Lower leg skin (tissue), 4 donors: ENCODE results near the gene ERGIC1. TPM values are rescaled to one million over a fixed set of nuclear protein-coding genes. Genes with fewer than 3 reads are reported as not detected.

Source experiments
- DNase-seq, 2 donors: peaks; one replicate each; pipeline ENCODE4 v3.0.0-alpha.2; 2019; ENCODE audit warnings: low spot score in 2 of 2
- H3K4me3 ChIP-seq: fragments of 200-600 bp; sonication (generic); 2 replicates; pipeline ENCODE4 v1.5.1; 2017; ENCODE audit warnings: mild to moderate bottlenecking, low read depth; ENCODE audit not compliant: poor library complexity, severe bottlenecking
- POLR2A ChIP-seq, 2 donors: fragments of 450-650 bp; IDR thresholded peaks; one replicate each; pipeline ENCODE4 v1.6.1; 2016 to 2017; ENCODE audit warnings: antibody characterized with exemption in 2 of 2, mild to moderate bottlenecking in 1 of 2, moderate library complexity in 1 of 2
- WGBS, 2 donors: methylation state at CpG; one replicate each; pipeline ENCODE4 v1.1.5; 2018; 5-methylcytosine and 5-hydroxymethylcytosine counted together
- intact Hi-C: fragments of 100-400 bp; cut with DNase I; formaldehyde crosslinking; loops from one replicate; pipeline ENCODE4 v1.15.0; 2023; ENCODE audit warnings: low total_unique reads
- total RNA-seq, 4 donors: library from RNA; depleted of rRNA; stranded (reverse); fragments of >200 nt; gene quantifications; one replicate each; pipeline ENCODE4 v1.1.0, GENCODE V29; 2016
- TF ChIP-seq, protein P1 (sequence below), 3 donors: fragments of 450-650 bp; IDR thresholded peaks; one replicate each; pipeline ENCODE4 v1.5.1; 2016; ENCODE audit warnings: antibody characterized with exemption in 3 of 3, mild to moderate bottlenecking in 3 of 3, moderate library complexity in 2 of 3

ERGIC1 gene
- total RNA-seq, 4 donors from 2014 or later: 62.9 to 114 (median 82.6) TPM

DNA sequence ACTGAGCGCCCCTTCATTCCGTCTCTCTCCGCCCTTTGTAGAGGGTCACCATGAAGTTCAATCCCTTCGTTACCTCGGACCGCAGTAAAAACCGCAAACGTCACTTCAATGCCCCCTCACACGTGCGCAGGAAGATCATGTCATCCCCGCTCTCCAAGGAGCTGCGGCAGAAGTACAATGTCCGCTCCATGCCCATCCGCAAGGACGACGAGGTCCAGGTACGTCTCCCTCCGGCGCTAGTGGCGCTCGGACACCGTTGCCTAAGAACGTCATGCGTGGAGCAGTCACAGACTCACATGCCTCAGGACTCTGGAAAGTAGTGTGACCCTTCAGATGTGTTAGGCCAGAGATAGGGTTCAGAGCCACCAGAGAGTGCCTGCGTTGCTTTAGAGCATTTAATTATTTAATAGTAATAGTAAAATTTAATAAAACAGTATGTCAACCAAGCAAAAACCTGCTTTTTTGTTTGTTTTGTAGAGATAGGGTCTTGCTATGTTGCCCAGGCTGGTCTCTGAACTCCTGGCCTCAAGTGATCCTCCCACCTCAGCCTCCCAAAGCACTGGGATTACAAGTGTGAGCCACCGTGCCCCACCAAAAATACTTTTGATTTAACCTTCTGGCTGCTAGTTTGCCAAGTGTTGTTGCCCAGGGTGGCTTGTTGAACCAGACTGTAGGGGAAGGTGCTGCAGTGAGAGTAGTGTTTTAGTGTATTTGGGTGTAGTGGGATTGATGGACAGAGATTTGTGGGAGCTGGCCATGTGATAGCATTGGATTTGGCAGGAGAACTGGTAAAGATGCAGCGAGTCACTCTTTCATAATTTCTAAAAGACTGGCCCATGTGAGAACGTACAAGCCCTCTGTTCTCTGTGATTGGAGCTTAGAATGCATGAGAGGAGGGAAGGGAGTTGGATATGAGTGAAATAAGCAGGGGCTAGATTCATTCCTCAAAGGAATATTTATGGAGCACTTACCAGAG is 126.1 kb downstream of the ERGIC1 start:
- TF ChIP-seq POLR2A (IDR thresholded peaks at IDR 0.05): no peak
- TF ChIP-seq, protein P1, sequence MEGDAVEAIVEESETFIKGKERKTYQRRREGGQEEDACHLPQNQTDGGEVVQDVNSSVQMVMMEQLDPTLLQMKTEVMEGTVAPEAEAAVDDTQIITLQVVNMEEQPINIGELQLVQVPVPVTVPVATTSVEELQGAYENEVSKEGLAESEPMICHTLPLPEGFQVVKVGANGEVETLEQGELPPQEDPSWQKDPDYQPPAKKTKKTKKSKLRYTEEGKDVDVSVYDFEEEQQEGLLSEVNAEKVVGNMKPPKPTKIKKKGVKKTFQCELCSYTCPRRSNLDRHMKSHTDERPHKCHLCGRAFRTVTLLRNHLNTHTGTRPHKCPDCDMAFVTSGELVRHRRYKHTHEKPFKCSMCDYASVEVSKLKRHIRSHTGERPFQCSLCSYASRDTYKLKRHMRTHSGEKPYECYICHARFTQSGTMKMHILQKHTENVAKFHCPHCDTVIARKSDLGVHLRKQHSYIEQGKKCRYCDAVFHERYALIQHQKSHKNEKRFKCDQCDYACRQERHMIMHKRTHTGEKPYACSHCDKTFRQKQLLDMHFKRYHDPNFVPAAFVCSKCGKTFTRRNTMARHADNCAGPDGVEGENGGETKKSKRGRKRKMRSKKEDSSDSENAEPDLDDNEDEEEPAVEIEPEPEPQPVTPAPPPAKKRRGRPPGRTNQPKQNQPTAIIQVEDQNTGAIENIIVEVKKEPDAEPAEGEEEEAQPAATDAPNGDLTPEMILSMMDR (IDR thresholded peaks at IDR 0.05): no peak
- WGBS, 2 donors: 10 to 13% methylated on average over 28 of the region's 28 CpGs
- peak overlapping the region; percentile 88 for H3K4me3 ChIP-seq
- peak in 1 of 2 donors; percentile 26 for DNase-seq
- intact Hi-C loops: no loop called here

DNA sequence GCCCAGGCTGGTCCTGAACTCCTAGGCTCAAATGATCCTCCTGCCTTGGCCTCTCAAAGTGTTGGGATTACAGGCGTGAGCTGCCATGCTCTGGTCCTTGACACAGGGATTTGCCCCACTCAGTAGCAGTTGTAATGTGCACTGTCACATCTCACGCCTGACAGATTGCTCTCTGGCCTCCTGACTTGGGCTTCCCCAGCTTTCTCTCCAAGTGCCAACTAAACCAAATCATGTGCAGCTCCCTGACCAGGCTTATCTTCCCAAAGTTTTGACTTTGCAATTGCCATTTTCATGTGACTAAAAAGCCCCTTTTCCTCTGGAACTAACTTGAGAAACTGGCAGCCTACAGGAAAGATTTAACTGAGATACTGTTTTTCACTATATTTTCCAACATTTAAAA is 135.9 kb downstream of the ERGIC1 start:
- peak in 1 of 2 donors; percentile 13 for DNase-seq
- 86 to 95% methylated on average over 2 of the region's 2 CpGs for WGBS, 2 donors
- H3K4me3 ChIP-seq: no peak overlapping the region
- TF ChIP-seq POLR2A (IDR thresholded peaks at IDR 0.05): no peak
- TF ChIP-seq, protein P1 (IDR thresholded peaks at IDR 0.05): no peak
- intact Hi-C loops: no loop called here

DNA sequence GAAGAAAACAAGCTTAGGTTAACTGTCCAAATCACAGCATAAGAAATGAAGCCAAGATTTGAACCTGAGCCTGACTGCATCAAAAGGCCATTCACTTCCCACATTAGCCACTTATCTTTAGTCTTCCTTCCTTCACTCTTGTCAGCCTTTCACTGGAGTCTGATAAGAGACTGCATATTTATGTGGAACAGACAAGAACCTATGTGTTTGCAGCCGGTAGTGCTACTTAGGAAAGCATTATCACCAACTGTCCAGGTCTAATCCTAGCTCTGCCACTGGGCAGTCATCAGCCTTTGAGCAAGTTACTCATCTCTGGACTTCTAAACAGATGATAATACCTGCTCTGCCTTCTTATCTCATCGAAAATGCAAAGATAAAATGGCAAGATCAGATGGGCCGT is 137.4 kb downstream of the ERGIC1 start:
- no peak for TF ChIP-seq POLR2A (IDR thresholded peaks at IDR 0.05)
- TF ChIP-seq, protein P1 (IDR thresholded peaks at IDR 0.05): no peak
- intact Hi-C loops: no loop called here
- no peak overlapping the region for H3K4me3 ChIP-seq
- DNase-seq: no peak
- 86 to 91% methylated on average over 3 of the region's 3 CpGs for WGBS, 2 donors

DNA sequence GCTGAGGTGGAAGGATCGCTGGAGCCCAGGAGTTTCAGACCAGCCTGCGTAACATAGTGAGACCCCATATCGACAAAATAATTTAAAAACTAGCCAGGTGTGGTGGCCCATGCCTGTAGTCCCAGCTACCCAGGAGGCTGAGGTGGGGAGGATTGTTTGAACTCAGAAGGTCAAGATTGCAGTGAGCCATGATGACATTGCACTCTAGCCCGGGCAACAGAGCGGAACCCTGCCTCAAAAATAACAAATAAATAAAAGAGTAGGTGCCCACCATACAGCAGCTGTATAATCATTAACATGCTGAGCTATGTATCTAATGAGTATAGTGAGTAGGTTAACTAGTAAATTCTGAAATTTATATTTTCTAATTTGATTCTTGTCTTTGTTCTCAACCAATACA is 138.5 kb downstream of the ERGIC1 start:
- intact Hi-C loops: no loop called here
- TF ChIP-seq POLR2A (IDR thresholded peaks at IDR 0.05): no peak
- TF ChIP-seq, protein P1 (IDR thresholded peaks at IDR 0.05): no peak
- 90 to 96% methylated on average over 5 of the region's 5 CpGs for WGBS, 2 donors
- no peak for DNase-seq
- H3K4me3 ChIP-seq: no peak overlapping the region

DNA sequence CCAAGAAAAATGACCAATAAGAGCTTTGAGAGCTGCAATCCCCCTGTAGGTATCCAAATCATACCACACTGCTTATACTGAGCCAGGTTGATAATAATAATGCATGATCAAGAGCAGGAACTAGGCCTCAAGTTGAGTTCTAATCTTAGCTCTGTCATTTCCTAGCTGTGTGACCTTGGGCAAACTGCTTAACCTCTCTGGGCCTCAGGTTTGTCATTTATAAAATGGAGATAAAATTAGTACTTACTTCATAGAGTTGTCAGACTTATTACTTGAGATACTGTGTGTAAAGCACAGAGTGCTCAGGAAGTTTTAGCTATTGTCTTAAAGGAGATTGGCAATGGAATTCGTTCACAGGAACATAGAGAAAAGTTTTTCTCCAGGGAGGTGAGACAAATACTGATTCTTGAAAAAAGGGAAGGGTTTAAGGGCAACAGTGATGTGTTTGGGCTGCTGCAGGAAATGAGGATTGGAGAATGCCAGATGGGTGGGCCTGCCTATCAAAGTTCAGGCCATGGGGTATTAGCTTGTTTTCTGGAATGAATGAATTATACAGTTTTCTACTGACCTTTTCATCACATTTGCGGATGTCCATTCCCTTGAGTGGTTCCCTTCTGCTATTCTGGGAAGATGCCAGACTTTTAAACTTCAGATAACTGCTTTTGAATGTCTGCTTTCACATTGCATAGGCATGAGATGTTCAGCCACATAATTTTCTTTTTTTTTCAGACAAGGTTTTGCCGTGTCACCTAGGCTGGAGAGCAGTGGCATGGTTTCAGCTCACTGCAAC is 139.3 kb downstream of the ERGIC1 start:
- H3K4me3 ChIP-seq: no peak overlapping the region
- intact Hi-C loops: no loop called here
- DNase-seq: no peak
- WGBS, 2 donors: 69 to 70% methylated on average over 3 of the region's 3 CpGs
- TF ChIP-seq POLR2A (IDR thresholded peaks at IDR 0.05): no peak
- TF ChIP-seq, protein P1 (IDR thresholded peaks at IDR 0.05): no peak
